SKM-1 treated with dmso at 0.1 percent for 144 hours (cell line): ENCODE results near the gene GPHB5.
"Not testable (repeated sequence)": the region's sequence is repeated elsewhere in the genome, so short reads cannot be mapped to it uniquely, and the experiment has no call there.

Experiments used
- DNase-seq: peaks from one replicate; lab custom pipeline; 2025; ENCODE audit not compliant: unreplicated experiment; lab: John Stamatoyannopoulos, UW

GPHB5 gene

GRCh38 chr14:63318835-63319234, at the start of gene GPHB5:
TSS of gene GPHB5 (minus strand) at chr14:63318935. CDS start at chr14:63317849, 1,086 bp downstream.
- no peak for DNase-seq

GRCh38 chr14:63367742-63368364, 49.1 kb upstream of the GPHB5 start:
- DNase-seq: no peak

GRCh38 chr14:63362389-63362819, 43.7 kb upstream of the GPHB5 start:
- DNase-seq: no peak

GRCh38 chr14:63361790-63362189, 43.1 kb upstream of the GPHB5 start:
- DNase-seq: no peak

- no peak for DNase-seq
These were observed 39.1 kb upstream of the GPHB5 start for GRCh38 chr14:63357841-63358240.

- no peak for DNase-seq
These were observed 27.1 kb upstream of the GPHB5 start for GRCh38 chr14:63345826-63346225.

GRCh38 chr14:63344336-63344735, 25.6 kb upstream of the GPHB5 start:
- no peak for DNase-seq

GRCh38 chr14:63343878-63344277, 25.1 kb upstream of the GPHB5 start:
- DNase-seq: no peak

GRCh38 chr14:63342371-63342770, 23.6 kb upstream of the GPHB5 start:
- no peak for DNase-seq

- no peak for DNase-seq
These were observed 10.3 kb upstream of the GPHB5 start for GRCh38 chr14:63328787-63329737.

- DNase-seq: no peak
These were observed 8.1 kb upstream of the GPHB5 start for GRCh38 chr14:63326840-63327239.

- DNase-seq: no peak
These were observed 4.3 kb upstream of the GPHB5 start for GRCh38 chr14:63322897-63323573.

- no peak for DNase-seq
These were observed 3.7 kb upstream of the GPHB5 start for GRCh38 chr14:63322472-63322871.

GRCh38 chr14:63308723-63309317, 9.9 kb downstream of the GPHB5 start:
- DNase-seq: no peak

- not testable (repeated sequence) for DNase-seq
These were observed 14.3 kb downstream of the GPHB5 start for GRCh38 chr14:63304429-63304828.

- DNase-seq: no peak
These were observed 16.7 kb downstream of the GPHB5 start for GRCh38 chr14:63301891-63302534.

- DNase-seq: no peak
These were observed 17.9 kb downstream of the GPHB5 start for GRCh38 chr14:63300854-63301253.

GRCh38 chr14:63299351-63300110, 19.2 kb downstream of the GPHB5 start:
- no peak for DNase-seq

- DNase-seq: no peak
These were observed 21.2 kb downstream of the GPHB5 start for GRCh38 chr14:63297372-63298063.
